IMR-90 (cell line): ENCODE data around the gene UBAC1. TPM values are rescaled to one million over a fixed set of nuclear protein-coding genes. Genes with fewer than 3 reads are reported as not detected.

Experiments
- ATAC-seq: fragments of 200-7000 bp; cut with Tn5 transposase; 2 replicates; pipeline ENCODE4 v1.9.1; 2020; ENCODE audit warnings: low read depth, mild to moderate bottlenecking, moderate library complexity
- BruUV-seq: library from RNA; stranded (reverse); fragments of 400-500 nt; replicated peaks from 2 replicates; lab custom pipeline; 2021; lab: Mats Ljungman, UMichigan
- CTCF ChIA-PET: fragments of 300-600 bp; formaldehyde crosslinking; extraction: SDS; loops from one replicate; lab custom pipeline; 2021; ENCODE audit warnings: antibody characterized with exemption; lab: Yijun Ruan, JAX
- POLR2A ChIA-PET: fragments of 300-600 bp; sonication (Branson Sonifier 250); formaldehyde crosslinking; loops from one replicate; lab custom pipeline; 2022; ENCODE audit warnings: antibody characterized with exemption; ENCODE audit not compliant: unreplicated experiment; lab: Charles Lee
- DNase-seq: peaks from one replicate; pipeline ENCODE4 v3.0.0; 2013
- H2AFZ ChIP-seq: replicated peaks from 2 replicates; pipeline ENCODE3; 2013; ENCODE audit warnings: low read length, mild to moderate bottlenecking; ENCODE audit not compliant: poor library complexity
- H2AK5ac ChIP-seq: 2 replicates; pipeline ENCODE4 v1.6.1; 2013; ENCODE audit warnings: low read depth, low read length, inconsistent platforms
- H2AK9ac ChIP-seq: replicated peaks from 2 replicates; pipeline ENCODE3; 2013; ENCODE audit warnings: mild to moderate bottlenecking, low read depth, low read length, moderate library complexity; ENCODE audit not compliant: poor library complexity
- H2BK120ac ChIP-seq: 2 replicates; pipeline ENCODE4 v1.6.1; 2013; ENCODE audit warnings: low read depth, low read length, inconsistent platforms
- H2BK15ac ChIP-seq: 3 replicates; pipeline ENCODE4 v1.6.1; 2013; ENCODE audit warnings: low read depth, low read length, inconsistent platforms
- H2BK20ac ChIP-seq: 2 replicates; pipeline ENCODE4 v1.6.1; 2013; ENCODE audit warnings: low read depth, mild to moderate bottlenecking, inconsistent platforms, low read length, moderate library complexity
- H2BK5ac ChIP-seq: 2 replicates; pipeline ENCODE4 v1.6.1; 2013; ENCODE audit warnings: mild to moderate bottlenecking, low read depth, low read length, inconsistent platforms; ENCODE audit not compliant: poor library complexity, severe bottlenecking
- H3K14ac ChIP-seq: replicated peaks from 2 replicates; pipeline ENCODE4 v1.6.1; 2013; ENCODE audit warnings: low read depth, low read length, inconsistent platforms
- H3K18ac ChIP-seq: 2 replicates; pipeline ENCODE4 v1.6.1; 2013; ENCODE audit warnings: low read depth, low read length, control low read depth
- H3K23ac ChIP-seq: 2 replicates; pipeline ENCODE4 v1.6.1; 2013; ENCODE audit warnings: low read depth, low read length, inconsistent platforms
- H3K27ac ChIP-seq: 2 replicates; pipeline ENCODE4 v1.5.1; 2013; ENCODE audit warnings: mild to moderate bottlenecking, control low read depth, low read length; ENCODE audit not compliant: insufficient read depth
- H3K27me3 ChIP-seq: 2 replicates; pipeline ENCODE4 v1.6.1; 2013; ENCODE audit warnings: low read length; ENCODE audit not compliant: control insufficient read depth, insufficient read depth
- H3K36me3 ChIP-seq: 2 replicates; pipeline ENCODE4 v1.6.1; 2013; ENCODE audit warnings: low read length, mixed read lengths; ENCODE audit not compliant: control insufficient read depth, insufficient read depth
- H3K4ac ChIP-seq: 2 replicates; pipeline ENCODE4 v1.6.1; 2013; ENCODE audit warnings: low read depth, low read length, inconsistent platforms
- H3K4me1 ChIP-seq: 2 replicates; pipeline ENCODE4 v1.6.1; 2013; ENCODE audit warnings: low read length, mixed read lengths; ENCODE audit not compliant: control insufficient read depth, insufficient read depth
- H3K4me2 ChIP-seq: 2 replicates; pipeline ENCODE4 v1.6.1; 2013; ENCODE audit warnings: low read depth, mild to moderate bottlenecking, control low read depth, low read length, moderate library complexity
- H3K4me3 ChIP-seq: 2 replicates; pipeline ENCODE4 v1.5.1; 2013; ENCODE audit warnings: low read depth, mild to moderate bottlenecking, control low read depth, low read length, moderate library complexity; ENCODE audit not compliant: insufficient read depth
- H3K56ac ChIP-seq: 2 replicates; pipeline ENCODE4 v1.6.1; 2013; ENCODE audit warnings: low read length, inconsistent platforms; ENCODE audit not compliant: insufficient read depth; ENCODE audit errors: extremely low read depth
- H3K79me1 ChIP-seq, 2 experiments: 2 replicates each; pipeline ENCODE4 v1.6.1; 2013; ENCODE audit warnings: low read length in 2 of 2, inconsistent platforms in 1 of 2, low read depth in 1 of 2
- H3K9ac ChIP-seq: 2 replicates; pipeline ENCODE4 v1.6.1; 2013; ENCODE audit warnings: low read depth, low read length, control low read depth
- H3K9me1 ChIP-seq: 2 replicates; pipeline ENCODE4 v1.6.1; 2013; ENCODE audit warnings: low read length, inconsistent platforms; ENCODE audit not compliant: insufficient read depth
- H3K9me3 ChIP-seq: 2 replicates; pipeline ENCODE4 v1.6.1; 2013; ENCODE audit warnings: low read length; ENCODE audit not compliant: control insufficient read depth, insufficient read depth
- H4K20me1 ChIP-seq: 2 replicates; pipeline ENCODE4 v1.6.1; 2013; ENCODE audit warnings: low read length, inconsistent platforms; ENCODE audit not compliant: insufficient read depth
- H4K5ac ChIP-seq: 2 replicates; pipeline ENCODE4 v1.6.1; 2013; ENCODE audit warnings: mild to moderate bottlenecking, low read depth, low read length, control low read depth
- H4K8ac ChIP-seq, 2 experiments: 2 replicates each; pipeline ENCODE4 v1.6.1; 2013; ENCODE audit warnings: low read depth in 2 of 2, low read length in 2 of 2, control low read depth in 1 of 2, inconsistent platforms in 1 of 2
- H4K91ac ChIP-seq: 2 replicates; pipeline ENCODE4 v1.6.1; 2013; ENCODE audit warnings: low read depth, low read length, inconsistent platforms; ENCODE audit not compliant: insufficient read depth
- BHLHE40 ChIP-seq: fragments of 150-350 bp; IDR thresholded peaks from 2 replicates; pipeline ENCODE4 v1.6.1; 2016; ENCODE audit warnings: mild to moderate bottlenecking, low read depth, low read length
- CEBPB ChIP-seq: IDR thresholded peaks from 2 replicates; pipeline ENCODE4 v1.6.1; 2012; ENCODE audit warnings: low read depth, low read length, improper control_type of control experiment
- CHD1 ChIP-seq: IDR thresholded peaks from 2 replicates; pipeline ENCODE4 v1.6.1; 2012; ENCODE audit warnings: low read depth, low read length, improper control_type of control experiment
- FOS ChIP-seq: fragments of 150-350 bp; IDR thresholded peaks from 2 replicates; pipeline ENCODE4 v1.6.1; 2016; ENCODE audit warnings: low read depth, low read length
- MAFK ChIP-seq: IDR thresholded peaks from 2 replicates; pipeline ENCODE4 v1.6.1; 2012; ENCODE audit warnings: low read depth, low read length, improper control_type of control experiment
- MAZ ChIP-seq: IDR thresholded peaks from 2 replicates; pipeline ENCODE4 v1.6.1; 2012; ENCODE audit warnings: low read depth, mild to moderate bottlenecking, low read length, improper control_type of control experiment, moderate library complexity, borderline replicate concordance
- MXI1 ChIP-seq: IDR thresholded peaks from 2 replicates; pipeline ENCODE4 v1.6.1; 2012; ENCODE audit warnings: low read depth, mild to moderate bottlenecking, low read length, moderate library complexity, borderline replicate concordance
- NFE2L2 ChIP-seq: fragments of 150-350 bp; IDR thresholded peaks from 2 replicates; pipeline ENCODE4 v1.6.1; 2016; ENCODE audit warnings: low read depth, mild to moderate bottlenecking, low read length
- POLR2A ChIP-seq: IDR thresholded peaks from 2 replicates; pipeline ENCODE4 v1.6.1; 2012; ENCODE audit warnings: mild to moderate bottlenecking, low read depth, low read length
- RAD21 ChIP-seq: IDR thresholded peaks from 2 replicates; pipeline ENCODE4 v1.6.1; 2012; ENCODE audit warnings: low read length, improper control_type of control experiment
- RCOR1 ChIP-seq: IDR thresholded peaks from 2 replicates; pipeline ENCODE4 v1.6.1; 2012; ENCODE audit warnings: mild to moderate bottlenecking, low read length, improper control_type of control experiment; ENCODE audit not compliant: insufficient replicate concordance
- RFX5 ChIP-seq: IDR thresholded peaks from 2 replicates; pipeline ENCODE4 v1.8.0; 2012; ENCODE audit warnings: low read depth, mild to moderate bottlenecking, low read length, moderate library complexity
- SMC3 ChIP-seq: fragments of 150-350 bp; IDR thresholded peaks from 2 replicates; pipeline ENCODE4 v1.6.1; 2016; ENCODE audit warnings: low read depth, mild to moderate bottlenecking, antibody characterized with exemption, low read length, moderate library complexity
- WGBS, 2 experiments: methylation state at CpG; one replicate each; pipeline versions ENCODE4 v1.1.5 to v1.1.7; 2013; ENCODE audit warnings: missing lambda C conversion rate in 2 of 2; ENCODE audit not compliant: insufficient read length in 1 of 2; ENCODE audit errors: extremely low coverage in 2 of 2; 5-methylcytosine and 5-hydroxymethylcytosine counted together
- dilution Hi-C: fragments of 300-500 bp; cut with HindIII; formaldehyde crosslinking; loops from one replicate; pipeline ENCODE4 v1.14.3; 2018; ENCODE audit warnings: low sequenced_read_pairs; ENCODE audit not compliant: unreplicated experiment
- in situ Hi-C: fragments of 300-500 bp; cut with MboI; formaldehyde crosslinking; loops from 3 replicates; pipeline ENCODE4 v1.14.3; 2019; ENCODE audit warnings: low sequenced_read_pairs, inconsistent platforms, mixed read lengths
- intact Hi-C: fragments of 100-400 bp; cut with micrococcal nuclease; formaldehyde crosslinking; loops from 2 replicates; pipeline ENCODE4 v1.10.0; 2022
- polyA plus RNA-seq, 3 experiments: library from polyadenylated mRNA; depleted of rRNA; stranded (reverse); fragments of >200 nt; gene quantifications; 2 replicates each; pipeline ENCODE4 v1.2.3, GENCODE V29; 2012; ENCODE audit warnings: low replicate concordance in 1 of 3
- total RNA-seq: library from RNA; depleted of rRNA; stranded (reverse); fragments of >200 nt; gene quantifications from 2 replicates; pipeline ENCODE4 v1.2.3, GENCODE V29; 2012
- TF ChIP-seq, protein P1 (sequence below): fragments of 150-350 bp; IDR thresholded peaks from 2 replicates; pipeline ENCODE4 v1.6.1; 2017; ENCODE audit warnings: mild to moderate bottlenecking, antibody characterized with exemption, low read length, low read depth
- TF ChIP-seq, protein P2 (sequence below): conservative IDR thresholded peaks from 2 replicates; pipeline ENCODE4 v1.5.1; 2012; ENCODE audit warnings: mild to moderate bottlenecking, low read depth, low read length, improper control_type of control experiment
- TF ChIP-seq, protein P3 (sequence below): fragments of 150-350 bp; IDR thresholded peaks from 2 replicates; pipeline ENCODE4 v1.6.1; 2016; ENCODE audit warnings: low read depth, mild to moderate bottlenecking, low read length, moderate library complexity, borderline replicate concordance

Gene UBAC1
- total and polyA plus RNA-seq, 2 of the 4 experiments (the other 2 are of a cell fraction): 25.3 to 33.9 TPM

DNA sequence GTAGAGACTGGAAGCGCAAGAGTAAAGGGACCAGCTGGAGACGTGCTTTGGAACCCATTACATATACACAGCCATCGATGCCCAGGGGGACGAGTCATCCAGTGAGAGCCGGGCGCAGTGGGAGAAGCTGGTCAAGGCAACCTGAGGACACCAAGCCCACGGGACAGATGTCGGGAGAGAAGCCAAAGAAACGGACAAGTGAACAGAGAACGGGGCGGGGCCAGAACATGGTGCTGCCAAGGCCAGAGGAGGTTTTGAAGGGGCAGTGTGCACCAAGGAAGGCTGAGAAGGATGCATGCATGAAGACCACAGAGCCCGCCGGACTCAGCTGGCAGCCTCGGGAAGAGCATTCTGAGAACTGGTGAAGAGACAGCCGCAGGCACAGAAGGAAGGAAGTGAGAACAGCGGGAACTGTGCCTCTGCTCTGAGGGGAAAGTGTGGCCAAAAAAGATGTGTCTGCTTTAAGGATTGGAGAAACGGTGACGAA lies 74.1 kb downstream of the UBAC1 start:
- no peak overlapping the region for H3K27ac ChIP-seq

More for the DNA sequence above, 74.1 kb downstream of the UBAC1 start:
- in situ Hi-C loops: no loop called here
- dilution Hi-C loops: no loop called here
- Histone ChIP-seq H3K56ac (no peak overlapping the region), H3K4ac (peak overlapping the region; percentile 9; the same call in 1 of the 2 replicates), H3K36me3 (no peaks in the 10 kb centered on the region), H3K23ac (no peak overlapping the region), H3K18ac (no peak overlapping the region), H3K27me3 (no peaks in the 10 kb centered on the region), H2AFZ (no peak overlapping the region), H3K4me1 (peaks cover 33% of the 10 kb centered on the region), H3K79me1 (peaks cover 26 to 96% of the 10 kb centered on the region in 2 experiments; a peak in 3 of 4 replicates), H3K4me3 (no peak overlapping the region), H2BK15ac (no peak overlapping the region), H4K20me1 (peaks cover 98% of the 10 kb centered on the region), H4K5ac (no peak overlapping the region), H3K9me3 (no peaks in the 10 kb centered on the region), H3K9me1 (peaks cover 60% of the 10 kb centered on the region), H3K14ac (0 out of 2 replicates have a peak overlapping the region, but pooled peaks have one; percentile 14), H2BK120ac (no peak overlapping the region), H2AK5ac (0 out of 2 replicates have a peak overlapping the region, but pooled peaks have one; percentile 7), H3K4me2 (no peak overlapping the region), H4K8ac (no peak overlapping the region), H2BK5ac (no peak overlapping the region), H2BK20ac (no peak overlapping the region), H3K9ac (no peak overlapping the region), H4K91ac (no peak overlapping the region), H2AK9ac (peak overlapping the region; percentile 33)
- peak; percentile 45 for DNase-seq
- no peak for TF ChIP-seq POLR2A
- TF ChIP-seq, protein P1, sequence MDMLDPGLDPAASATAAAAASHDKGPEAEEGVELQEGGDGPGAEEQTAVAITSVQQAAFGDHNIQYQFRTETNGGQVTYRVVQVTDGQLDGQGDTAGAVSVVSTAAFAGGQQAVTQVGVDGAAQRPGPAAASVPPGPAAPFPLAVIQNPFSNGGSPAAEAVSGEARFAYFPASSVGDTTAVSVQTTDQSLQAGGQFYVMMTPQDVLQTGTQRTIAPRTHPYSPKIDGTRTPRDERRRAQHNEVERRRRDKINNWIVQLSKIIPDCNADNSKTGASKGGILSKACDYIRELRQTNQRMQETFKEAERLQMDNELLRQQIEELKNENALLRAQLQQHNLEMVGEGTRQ: no peak
- TF ChIP-seq MAZ: no peak
- TF ChIP-seq FOS: no peak
- no peak for TF ChIP-seq MXI1
- TF ChIP-seq, protein P2, sequence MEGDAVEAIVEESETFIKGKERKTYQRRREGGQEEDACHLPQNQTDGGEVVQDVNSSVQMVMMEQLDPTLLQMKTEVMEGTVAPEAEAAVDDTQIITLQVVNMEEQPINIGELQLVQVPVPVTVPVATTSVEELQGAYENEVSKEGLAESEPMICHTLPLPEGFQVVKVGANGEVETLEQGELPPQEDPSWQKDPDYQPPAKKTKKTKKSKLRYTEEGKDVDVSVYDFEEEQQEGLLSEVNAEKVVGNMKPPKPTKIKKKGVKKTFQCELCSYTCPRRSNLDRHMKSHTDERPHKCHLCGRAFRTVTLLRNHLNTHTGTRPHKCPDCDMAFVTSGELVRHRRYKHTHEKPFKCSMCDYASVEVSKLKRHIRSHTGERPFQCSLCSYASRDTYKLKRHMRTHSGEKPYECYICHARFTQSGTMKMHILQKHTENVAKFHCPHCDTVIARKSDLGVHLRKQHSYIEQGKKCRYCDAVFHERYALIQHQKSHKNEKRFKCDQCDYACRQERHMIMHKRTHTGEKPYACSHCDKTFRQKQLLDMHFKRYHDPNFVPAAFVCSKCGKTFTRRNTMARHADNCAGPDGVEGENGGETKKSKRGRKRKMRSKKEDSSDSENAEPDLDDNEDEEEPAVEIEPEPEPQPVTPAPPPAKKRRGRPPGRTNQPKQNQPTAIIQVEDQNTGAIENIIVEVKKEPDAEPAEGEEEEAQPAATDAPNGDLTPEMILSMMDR: no peak
- TF ChIP-seq, protein P3, sequence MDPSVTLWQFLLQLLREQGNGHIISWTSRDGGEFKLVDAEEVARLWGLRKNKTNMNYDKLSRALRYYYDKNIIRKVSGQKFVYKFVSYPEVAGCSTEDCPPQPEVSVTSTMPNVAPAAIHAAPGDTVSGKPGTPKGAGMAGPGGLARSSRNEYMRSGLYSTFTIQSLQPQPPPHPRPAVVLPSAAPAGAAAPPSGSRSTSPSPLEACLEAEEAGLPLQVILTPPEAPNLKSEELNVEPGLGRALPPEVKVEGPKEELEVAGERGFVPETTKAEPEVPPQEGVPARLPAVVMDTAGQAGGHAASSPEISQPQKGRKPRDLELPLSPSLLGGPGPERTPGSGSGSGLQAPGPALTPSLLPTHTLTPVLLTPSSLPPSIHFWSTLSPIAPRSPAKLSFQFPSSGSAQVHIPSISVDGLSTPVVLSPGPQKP: no peak
- no peak for TF ChIP-seq SMC3
- TF ChIP-seq NFE2L2: no peak
- no peak for TF ChIP-seq RFX5
- no peak for TF ChIP-seq RAD21
- no peak for TF ChIP-seq MAFK
- TF ChIP-seq RCOR1: no peak
- TF ChIP-seq BHLHE40: no peak
- TF ChIP-seq CEBPB: no peak
- no peak for TF ChIP-seq CHD1
- 84% methylated on average over 12 of the region's 18 CpGs; no CpG with 5 or more reads in 1 of the 2 experiments for WGBS, 2 experiments
- ChIA-PET CTCF (no interaction called here), POLR2A (no interaction called here)
- no TSS peak for BruUV-seq
- no peak for ATAC-seq
- intact Hi-C loops: no loop called here
